ENCODE measurements around the gene UBE2E2.

DNA sequence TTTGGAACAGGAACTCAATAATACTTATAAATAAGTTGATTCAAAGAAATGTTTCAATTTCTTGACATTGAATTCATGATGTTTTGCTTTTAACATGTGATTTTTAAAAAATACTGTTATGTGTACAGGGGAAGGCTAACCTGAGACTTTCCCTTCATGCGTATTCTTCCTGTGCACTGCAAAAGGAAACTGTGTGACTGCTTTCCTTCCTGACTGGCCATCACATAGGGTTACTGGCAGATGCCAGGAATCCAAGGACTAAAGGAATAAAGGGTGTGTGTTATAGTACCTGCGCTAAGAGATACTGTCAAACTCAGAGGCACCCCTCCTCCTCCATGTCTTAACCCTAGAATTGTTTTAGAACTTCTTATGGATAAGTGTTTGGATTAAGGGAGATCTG is 236.0 kb downstream of the UBE2E2 start:
- TF ChIP-seq, protein P1, sequence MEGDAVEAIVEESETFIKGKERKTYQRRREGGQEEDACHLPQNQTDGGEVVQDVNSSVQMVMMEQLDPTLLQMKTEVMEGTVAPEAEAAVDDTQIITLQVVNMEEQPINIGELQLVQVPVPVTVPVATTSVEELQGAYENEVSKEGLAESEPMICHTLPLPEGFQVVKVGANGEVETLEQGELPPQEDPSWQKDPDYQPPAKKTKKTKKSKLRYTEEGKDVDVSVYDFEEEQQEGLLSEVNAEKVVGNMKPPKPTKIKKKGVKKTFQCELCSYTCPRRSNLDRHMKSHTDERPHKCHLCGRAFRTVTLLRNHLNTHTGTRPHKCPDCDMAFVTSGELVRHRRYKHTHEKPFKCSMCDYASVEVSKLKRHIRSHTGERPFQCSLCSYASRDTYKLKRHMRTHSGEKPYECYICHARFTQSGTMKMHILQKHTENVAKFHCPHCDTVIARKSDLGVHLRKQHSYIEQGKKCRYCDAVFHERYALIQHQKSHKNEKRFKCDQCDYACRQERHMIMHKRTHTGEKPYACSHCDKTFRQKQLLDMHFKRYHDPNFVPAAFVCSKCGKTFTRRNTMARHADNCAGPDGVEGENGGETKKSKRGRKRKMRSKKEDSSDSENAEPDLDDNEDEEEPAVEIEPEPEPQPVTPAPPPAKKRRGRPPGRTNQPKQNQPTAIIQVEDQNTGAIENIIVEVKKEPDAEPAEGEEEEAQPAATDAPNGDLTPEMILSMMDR (conservative IDR thresholded peaks at IDR 0.05; ENCODE audit: low read length), result no peak
- TF ChIP-seq EZH2phosphoT487 (IDR thresholded peaks at IDR 0.05; ENCODE audit: borderline replicate concordance), result no peak
